HG02981 (cell line): Measurements from ENCODE around the gene TEX54.
"Not testable (repeated sequence)": the region's sequence is repeated elsewhere in the genome, so short reads cannot be mapped to it uniquely, and the experiment has no call there.

Experiments
- ATAC-seq: cut with Tn5 transposase; IDR thresholded peaks from one replicate; pipeline ENCODE4 v1.9.1; 2021; ENCODE audit warnings: mild to moderate bottlenecking, moderate library complexity; ENCODE audit not compliant: unreplicated experiment

Gene TEX54

GRCh38 chr11:62832336-62833234 lies at the start of gene TEX54:
TEX54 (minus strand) TSS chr11:62832841.
- peak; percentile 7 for ATAC-seq

GRCh38 chr11:62882431-62882749 lies 49.7 kb upstream of the TEX54 start:
- ATAC-seq = no peak

GRCh38 chr11:62881579-62882430 lies 49.2 kb upstream of the TEX54 start:
- ATAC-seq = peak; percentile 42

GRCh38 chr11:62880803-62881578 lies 48.4 kb upstream of the TEX54 start, which contains the start of gene SLC3A2:
SLC3A2 (plus strand) TSS chr11:62880896; CDS start chr11:62881024, 128 bp downstream.
- peak; percentile 65 for ATAC-seq

- ATAC-seq = peak; percentile 12
Measured at GRCh38 chr11:62880231-62880802, 47.7 kb upstream of the TEX54 start.

- ATAC-seq = no peak
Measured at GRCh38 chr11:62879235-62879978, 46.8 kb upstream of the TEX54 start.

- no peak for ATAC-seq
Measured at GRCh38 chr11:62876712-62877111, 44.1 kb upstream of the TEX54 start.

GRCh38 chr11:62875698-62876478 lies 43.2 kb upstream of the TEX54 start:
- no peak for ATAC-seq

- no peak for ATAC-seq
Measured at GRCh38 chr11:62874851-62875250, 42.2 kb upstream of the TEX54 start.

GRCh38 chr11:62865635-62866034 lies 33.0 kb upstream of the TEX54 start:
- no peak for ATAC-seq

- ATAC-seq = no peak
Measured at GRCh38 chr11:62863687-62864335, 31.2 kb upstream of the TEX54 start.

GRCh38 chr11:62861564-62862192 lies 29.0 kb upstream of the TEX54 start:
- not testable (repeated sequence) for ATAC-seq

GRCh38 chr11:62860835-62861563 lies 28.4 kb upstream of the TEX54 start:
- ATAC-seq = no peak

GRCh38 chr11:62859281-62859703 lies 26.7 kb upstream of the TEX54 start:
- not testable (repeated sequence) for ATAC-seq

- ATAC-seq = no peak
Measured at GRCh38 chr11:62858201-62858600, 25.6 kb upstream of the TEX54 start.

GRCh38 chr11:62857541-62857982 lies 24.9 kb upstream of the TEX54 start:
- no peak for ATAC-seq

- ATAC-seq = no peak
Measured at GRCh38 chr11:62856333-62856895, 23.8 kb upstream of the TEX54 start.
